CMK (cell line): ENCODE data around the gene PITPNB.
A peak's percentile ranks its signal among the peaks of the same experiment; 100 is the strongest.

Experiments used
- DNase-seq: peaks from one replicate; pipeline ENCODE4 v3.0.0-alpha.2; 2010; ENCODE audit warnings: low read depth

Gene PITPNB

GRCh38 chr22:27832606-27833005, 86.5 kb downstream of the PITPNB start:
- no peak for DNase-seq

- DNase-seq = no peak
Observed at GRCh38 chr22:27829620-27830019, 89.4 kb downstream of the PITPNB start.

GRCh38 chr22:27827604-27828587, 91.2 kb downstream of the PITPNB start:
- no peak for DNase-seq

- peak; percentile 25 for DNase-seq
Observed at GRCh38 chr22:27825174-27825573, 93.9 kb downstream of the PITPNB start.

- DNase-seq = no peak
Observed at GRCh38 chr22:27823221-27823620, 95.8 kb downstream of the PITPNB start.

GRCh38 chr22:27820896-27821866, 97.9 kb downstream of the PITPNB start:
- DNase-seq = no peak

GRCh38 chr22:27816552-27816951, 102.5 kb downstream of the PITPNB start:
- no peak for DNase-seq

GRCh38 chr22:27815826-27816530, 103.1 kb downstream of the PITPNB start:
- DNase-seq = no peak

GRCh38 chr22:27814993-27815392, 104.1 kb downstream of the PITPNB start:
- DNase-seq = no peak

GRCh38 chr22:27811778-27812177, 107.3 kb downstream of the PITPNB start:
- no peak for DNase-seq

GRCh38 chr22:27810609-27811151, 108.4 kb downstream of the PITPNB start:
- no peak for DNase-seq

GRCh38 chr22:27809700-27810608, 109.1 kb downstream of the PITPNB start:
- no peak for DNase-seq

GRCh38 chr22:27809226-27809603, 109.8 kb downstream of the PITPNB start:
- no peak for DNase-seq

GRCh38 chr22:27808451-27809225, 110.4 kb downstream of the PITPNB start:
- no peak for DNase-seq

GRCh38 chr22:27805841-27806240, 113.2 kb downstream of the PITPNB start:
- no peak for DNase-seq

- peak; percentile 43 for DNase-seq
Observed at GRCh38 chr22:27804470-27805297, 114.4 kb downstream of the PITPNB start.

GRCh38 chr22:27803841-27804415, 115.1 kb downstream of the PITPNB start:
- no peak for DNase-seq

GRCh38 chr22:27802346-27803073, 116.5 kb downstream of the PITPNB start:
- DNase-seq = no peak
